ENCODE data around the gene KCNQ2.

KCNQ2 gene

DNA sequence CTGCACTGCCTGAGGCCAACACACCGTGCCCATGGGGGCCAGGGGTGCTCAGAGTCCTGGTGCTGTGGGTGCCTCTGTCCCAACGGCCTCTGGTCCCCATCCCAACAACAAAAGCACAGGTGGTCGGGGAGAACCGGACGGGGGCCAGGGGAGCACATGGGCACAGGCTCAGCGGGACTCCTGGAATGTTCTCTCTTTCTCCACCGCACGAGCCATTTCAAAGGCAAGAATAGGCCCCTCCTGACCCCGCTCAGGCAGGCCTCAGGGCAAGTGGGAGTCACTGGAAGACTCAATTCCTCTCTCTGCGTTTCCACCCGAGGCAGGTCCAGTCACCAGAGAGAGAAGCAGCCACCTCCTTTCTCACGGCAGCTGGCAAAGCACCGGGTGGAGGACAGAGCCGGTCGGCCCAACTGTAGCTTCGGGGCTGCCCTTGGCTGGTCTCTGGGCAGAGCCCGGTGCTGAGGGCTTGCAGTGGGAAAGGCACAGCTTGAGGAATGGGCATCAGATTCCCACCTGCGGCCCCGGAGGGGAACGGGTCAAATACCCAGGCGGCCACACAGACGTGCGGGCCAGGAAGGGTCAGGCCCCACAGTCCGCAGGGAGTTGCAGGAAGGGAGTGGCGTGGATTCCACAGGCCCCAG lies 55.2 kb downstream of the KCNQ2 start:
- DNase-seq (ENCODE audit: low read depth): no peak

DNA sequence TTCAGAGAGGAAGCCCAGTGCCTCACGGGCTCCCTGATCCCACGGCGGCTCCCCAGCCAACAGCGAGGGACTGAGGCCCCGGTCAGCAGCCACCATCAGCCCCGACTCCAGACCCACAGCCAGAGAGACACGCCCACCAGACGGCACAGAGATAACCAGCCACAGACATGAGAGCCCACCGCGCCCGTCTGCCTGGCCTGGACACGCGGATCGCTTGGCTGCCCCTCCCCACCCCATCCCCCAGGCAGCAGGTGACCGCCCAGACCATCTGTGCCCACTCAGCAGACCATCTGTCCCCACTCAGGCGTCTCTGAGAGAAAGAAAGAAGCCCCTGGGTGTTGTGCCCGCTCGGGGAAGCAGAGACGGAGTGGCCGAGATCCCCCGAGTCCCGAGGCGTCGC lies 55.8 kb downstream of the KCNQ2 start:
- DNase-seq (ENCODE audit: low read depth): no peak

DNA sequence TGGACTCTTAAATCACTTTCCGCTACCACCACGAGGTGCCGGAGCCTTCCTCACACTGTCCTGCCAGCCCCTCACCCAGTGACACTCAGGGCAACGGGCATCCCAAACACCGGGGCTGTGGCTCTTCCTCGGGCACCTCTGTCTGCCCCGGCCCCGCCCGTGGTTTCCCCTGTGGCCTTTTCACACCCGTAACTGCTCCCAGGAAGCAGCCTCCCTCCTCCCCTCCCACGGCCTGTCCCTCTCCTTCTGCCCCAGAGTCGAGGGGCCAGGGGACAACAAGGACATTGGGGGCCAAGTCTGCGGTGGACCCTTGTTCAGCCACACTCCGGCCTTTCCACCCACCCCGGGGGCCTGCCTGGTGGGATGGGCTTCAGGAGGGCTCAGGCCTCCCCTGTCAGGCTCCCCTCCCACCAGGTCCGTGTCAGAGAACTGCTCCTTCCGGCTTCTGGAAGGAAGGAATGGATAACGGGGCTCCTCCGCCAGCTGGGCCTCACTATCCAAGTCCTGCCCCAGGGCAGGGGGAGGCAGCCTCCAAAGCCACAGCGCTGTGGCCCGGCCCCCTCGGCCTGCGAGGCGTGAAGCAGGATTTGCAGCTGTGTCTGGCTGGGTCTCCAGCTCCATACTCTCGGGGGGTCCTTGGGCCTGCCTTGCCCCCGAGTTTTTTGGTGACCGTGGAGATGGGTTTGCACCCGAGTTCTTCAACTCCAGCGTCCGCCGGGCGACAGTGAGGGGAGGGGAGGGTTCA lies 56.6 kb downstream of the KCNQ2 start:
- DNase-seq (ENCODE audit: low read depth): no peak

DNA sequence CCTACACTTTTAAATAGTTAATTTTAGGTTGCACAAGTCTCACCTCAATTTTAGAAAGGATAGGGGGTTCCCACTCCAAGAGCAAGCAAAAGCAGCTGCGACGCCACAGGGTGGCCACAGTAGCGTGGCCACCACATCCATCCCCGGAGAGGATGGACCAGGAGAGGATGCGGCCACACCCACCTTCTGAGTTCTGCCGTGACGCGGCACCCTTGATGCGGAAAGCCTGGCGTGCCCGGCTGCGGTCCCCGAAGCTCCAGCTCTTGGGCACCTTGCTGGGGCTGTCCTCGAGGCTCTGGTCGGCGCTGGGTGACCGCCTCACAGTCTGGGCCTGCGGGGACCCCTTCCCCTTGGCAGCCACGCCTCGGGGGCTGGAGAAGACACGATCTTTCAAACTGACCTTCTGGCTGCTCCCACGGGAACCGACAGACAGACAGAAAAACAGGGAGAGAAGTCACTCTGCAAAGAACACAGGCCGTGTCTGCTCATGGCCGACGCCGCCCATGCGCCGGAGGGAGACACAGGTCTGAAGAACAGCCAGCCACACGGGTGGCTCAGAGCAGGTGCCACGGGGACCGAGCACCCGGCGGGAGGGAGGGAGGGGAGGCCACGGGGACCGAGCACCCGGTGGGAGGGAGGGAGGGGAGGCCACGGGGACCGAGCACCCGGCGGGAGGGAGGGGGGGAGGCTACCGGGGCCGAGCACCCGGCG lies 57.6 kb downstream of the KCNQ2 start:
- DNase-seq (ENCODE audit: low read depth): no peak

DNA sequence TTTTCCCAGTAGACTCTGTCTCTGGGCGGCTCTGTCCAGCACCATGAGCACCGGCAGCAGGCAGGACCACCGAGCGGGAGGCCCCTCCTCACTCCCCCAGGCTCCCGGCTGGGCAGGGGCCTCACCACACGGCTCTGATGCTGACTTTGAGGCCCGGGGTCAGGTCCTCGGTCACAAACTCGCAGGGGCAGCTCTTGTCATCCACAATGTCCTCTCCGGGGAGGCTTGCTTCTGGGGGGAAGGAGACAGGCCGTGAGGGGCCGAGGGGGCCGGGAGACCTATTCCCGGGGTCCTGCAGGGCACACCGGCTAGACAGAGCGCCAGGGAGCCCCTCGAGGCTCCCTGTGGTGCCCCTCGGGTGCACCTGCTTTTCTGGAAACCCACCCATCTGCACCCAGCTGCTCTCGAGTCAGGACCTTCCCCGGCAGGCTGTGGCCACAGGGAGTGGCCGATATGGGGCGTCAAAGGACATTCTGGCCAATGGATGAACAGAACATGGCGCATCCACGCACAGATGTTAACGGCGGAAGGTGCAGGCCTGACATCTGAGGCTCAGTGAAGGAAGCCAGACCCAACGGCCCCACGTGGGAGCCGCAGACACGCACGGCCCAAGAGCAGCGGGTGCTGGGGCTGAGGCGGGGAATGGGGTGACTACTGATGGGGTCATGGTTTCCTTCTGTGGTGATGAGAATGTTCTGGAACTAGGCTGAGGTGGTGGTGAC lies 58.3 kb downstream of the KCNQ2 start:
- no peak for DNase-seq (ENCODE audit: low read depth)

DNA sequence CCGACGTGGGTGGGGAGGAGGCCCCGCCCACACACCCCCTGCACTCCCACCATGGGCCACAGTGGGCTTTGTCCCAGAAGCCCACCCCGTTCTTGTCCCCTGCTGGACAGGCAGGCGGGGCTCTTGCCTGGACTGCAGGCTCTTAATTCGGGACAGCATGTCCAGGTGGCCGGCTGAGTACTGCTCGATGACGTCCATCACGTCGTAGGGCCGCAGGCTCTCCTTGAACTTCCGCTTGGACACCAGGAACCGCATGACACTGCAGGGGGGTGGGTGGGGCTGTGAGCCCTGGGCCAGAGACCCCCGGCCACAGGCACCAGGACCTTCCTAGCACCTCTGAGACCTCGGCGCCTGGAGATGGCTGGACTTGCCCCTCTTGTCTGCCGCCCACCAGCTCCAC lies 59.1 kb downstream of the KCNQ2 start:
- DNase-seq (ENCODE audit: low read depth): no peak

DNA sequence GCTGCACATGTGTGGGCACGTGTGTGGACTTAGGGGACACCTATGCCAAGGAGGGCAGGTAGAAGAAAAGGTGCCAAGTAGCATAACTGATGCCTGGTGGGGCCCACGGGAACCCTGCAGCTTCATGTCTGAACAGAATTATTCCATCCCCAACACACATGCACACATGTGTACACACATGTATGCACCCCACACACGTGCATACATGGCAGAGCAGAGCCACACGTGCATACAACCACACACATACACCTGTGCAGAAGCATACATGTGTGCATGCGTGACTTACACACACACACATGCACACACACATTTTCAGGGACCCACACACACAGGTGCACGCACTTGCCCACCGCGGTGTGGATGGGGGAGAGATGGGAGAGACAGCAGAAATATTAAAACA lies 59.6 kb downstream of the KCNQ2 start:
- DNase-seq (ENCODE audit: low read depth): no peak

DNA sequence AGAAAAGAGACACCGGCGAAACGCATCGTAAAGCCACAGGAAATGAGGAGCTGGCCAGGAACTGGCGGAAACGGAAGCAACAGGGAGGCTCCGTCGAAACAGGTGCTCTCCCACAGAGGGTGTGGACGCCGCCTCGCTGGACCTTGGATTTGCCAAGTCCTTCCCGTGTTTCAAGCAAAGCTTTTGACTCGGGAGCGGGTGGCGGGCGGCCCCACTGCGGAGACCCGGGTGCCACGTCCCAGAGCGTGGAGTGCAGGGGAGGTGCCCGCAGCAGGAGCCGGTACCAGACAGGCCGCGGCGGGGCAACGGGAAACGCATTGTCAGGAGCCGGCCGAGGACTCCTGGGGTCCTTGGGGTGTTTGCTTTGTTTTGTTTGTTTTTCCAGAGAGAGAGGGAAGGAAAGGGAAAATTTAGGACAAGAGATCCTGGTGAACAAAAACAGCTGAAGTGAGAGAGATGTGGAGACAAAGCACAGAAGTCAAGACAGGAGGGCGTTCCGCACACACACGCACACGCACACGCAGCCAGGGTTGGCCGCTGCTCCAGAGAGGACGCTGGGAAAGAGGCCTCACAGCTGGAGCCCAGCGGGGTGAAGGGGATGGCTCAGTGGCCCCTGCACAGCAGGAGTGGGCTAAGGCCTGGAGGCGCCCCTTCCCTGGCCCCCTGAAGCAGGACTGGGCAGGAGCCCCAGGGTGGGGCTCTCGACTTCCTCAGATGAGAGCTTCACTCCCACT lies 60.4 kb downstream of the KCNQ2 start:
- no peak for DNase-seq (ENCODE audit: low read depth)

DNA sequence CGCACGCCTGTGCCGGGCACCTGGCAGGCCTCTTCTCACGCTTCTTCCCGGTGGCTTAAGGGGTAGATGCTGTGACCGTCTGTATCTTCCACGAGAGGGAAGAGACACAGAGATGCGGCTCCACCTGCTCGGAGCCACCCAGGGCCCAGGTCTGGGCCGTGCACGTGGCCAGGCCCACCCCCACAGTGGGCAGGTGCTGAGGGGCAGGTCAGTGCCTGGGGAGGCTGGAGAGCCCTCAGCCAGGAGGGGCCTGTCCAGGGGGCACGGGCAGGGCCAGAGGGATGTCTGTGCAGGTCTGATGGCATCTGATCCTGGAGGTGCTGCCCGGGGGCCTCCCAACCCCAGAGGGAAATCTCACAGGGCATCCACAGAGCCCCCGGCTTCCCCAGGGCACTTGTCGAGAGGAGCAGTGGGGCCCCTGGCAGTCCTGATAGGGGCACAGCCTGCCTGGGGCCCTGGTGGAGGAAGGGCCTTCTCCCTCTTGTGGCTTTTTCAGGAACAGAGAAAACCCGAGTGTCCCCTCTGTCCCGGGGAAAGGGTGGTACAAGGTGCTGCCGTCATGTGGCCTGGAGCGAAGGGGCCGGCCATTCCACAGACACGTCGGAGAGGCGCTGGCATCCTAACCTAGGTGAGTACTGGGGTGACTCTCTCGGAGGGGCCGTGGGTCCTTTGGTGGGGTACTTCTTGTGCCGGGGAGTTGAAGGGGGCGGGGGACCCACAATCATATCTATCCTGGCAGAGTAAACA lies 61.1 kb downstream of the KCNQ2 start:
- DNase-seq (ENCODE audit: low read depth): no peak

DNA sequence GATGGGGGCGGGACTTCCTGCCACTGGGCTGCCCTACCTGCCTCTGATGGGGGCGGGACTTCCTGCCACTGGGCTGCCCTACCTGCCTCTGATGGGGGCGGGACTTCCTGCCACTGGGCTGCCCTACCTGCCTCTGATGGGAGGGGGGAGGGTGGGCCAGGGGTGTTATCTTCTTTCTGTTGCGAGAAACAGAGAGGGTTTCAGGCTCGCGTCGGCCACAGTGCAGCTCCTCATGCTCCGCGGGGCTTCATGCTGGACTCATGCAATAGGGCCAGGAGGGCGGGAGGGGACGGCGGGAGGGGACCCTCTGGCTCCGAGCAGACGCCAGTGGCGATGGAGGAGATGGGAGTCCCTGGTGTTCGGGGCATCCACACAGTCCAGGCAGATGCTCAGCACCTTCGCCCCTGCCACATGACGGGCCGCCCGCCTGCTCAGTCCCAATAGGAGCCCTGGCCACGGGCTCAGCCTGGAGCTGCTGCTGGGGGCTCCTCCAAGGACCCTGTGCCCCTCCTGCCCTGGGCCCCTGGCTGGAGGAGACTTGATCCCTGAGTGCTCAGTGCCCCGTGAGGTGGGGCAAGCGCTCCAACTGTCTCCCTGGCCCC lies 62.5 kb downstream of the KCNQ2 start:
- no peak for DNase-seq (ENCODE audit: low read depth)

DNA sequence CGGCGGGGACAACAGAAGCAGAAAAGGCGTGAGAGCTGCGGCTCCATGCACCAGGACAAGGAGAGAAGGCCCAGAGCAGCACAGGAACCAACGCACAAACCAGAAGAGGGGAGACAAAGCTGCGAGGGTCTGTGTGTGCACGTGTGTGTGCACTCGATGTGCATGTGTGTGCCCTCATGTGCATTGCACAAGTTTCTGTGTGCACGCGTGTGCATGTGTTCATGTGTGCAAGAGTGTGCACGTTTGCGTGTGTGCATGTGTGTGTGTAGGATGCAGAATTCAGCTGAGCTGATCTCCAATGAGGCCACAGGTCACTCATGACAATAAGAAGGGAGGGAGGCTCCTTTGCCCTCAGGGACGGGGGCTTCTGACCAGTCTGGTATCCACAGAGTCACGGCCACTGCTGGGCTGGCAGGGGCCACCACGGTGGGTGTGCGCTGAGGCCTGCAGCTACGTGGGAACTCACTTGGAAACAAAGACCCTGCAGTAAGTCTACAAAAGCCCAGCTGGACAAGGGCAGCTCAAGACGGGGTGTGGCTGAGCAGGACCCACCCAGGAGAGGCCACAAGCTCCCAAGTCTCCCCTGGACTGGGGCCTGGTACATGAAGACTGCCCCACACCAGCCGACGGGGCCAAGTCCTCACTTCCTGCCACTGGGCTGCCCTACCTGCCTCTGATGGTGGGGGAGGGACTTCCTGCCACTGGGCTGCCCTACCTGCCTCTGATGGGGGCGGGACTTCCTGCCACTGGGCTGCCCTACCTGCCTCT lies 63.2 kb downstream of the KCNQ2 start:
- DNase-seq (ENCODE audit: low read depth): no peak

DNA sequence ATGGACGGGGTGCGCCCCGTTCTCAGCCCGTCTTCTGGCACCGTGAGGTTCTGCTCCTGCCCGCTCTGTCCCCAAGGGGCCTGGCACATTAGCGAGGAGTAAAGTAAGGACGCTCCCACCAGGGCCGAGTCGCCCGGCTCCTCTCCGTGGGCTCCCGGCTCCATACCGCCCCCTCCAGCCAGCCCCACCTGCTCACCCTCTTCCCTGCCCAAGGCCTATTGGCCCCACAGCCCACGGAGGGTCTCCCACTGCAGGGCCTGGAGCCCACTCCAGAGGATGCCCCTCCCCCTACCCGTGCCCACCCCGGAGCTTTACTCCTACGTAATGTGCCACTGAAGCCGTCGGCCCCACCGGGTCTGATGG lies 63.8 kb downstream of the KCNQ2 start:
- DNase-seq (ENCODE audit: low read depth): no peak

DNA sequence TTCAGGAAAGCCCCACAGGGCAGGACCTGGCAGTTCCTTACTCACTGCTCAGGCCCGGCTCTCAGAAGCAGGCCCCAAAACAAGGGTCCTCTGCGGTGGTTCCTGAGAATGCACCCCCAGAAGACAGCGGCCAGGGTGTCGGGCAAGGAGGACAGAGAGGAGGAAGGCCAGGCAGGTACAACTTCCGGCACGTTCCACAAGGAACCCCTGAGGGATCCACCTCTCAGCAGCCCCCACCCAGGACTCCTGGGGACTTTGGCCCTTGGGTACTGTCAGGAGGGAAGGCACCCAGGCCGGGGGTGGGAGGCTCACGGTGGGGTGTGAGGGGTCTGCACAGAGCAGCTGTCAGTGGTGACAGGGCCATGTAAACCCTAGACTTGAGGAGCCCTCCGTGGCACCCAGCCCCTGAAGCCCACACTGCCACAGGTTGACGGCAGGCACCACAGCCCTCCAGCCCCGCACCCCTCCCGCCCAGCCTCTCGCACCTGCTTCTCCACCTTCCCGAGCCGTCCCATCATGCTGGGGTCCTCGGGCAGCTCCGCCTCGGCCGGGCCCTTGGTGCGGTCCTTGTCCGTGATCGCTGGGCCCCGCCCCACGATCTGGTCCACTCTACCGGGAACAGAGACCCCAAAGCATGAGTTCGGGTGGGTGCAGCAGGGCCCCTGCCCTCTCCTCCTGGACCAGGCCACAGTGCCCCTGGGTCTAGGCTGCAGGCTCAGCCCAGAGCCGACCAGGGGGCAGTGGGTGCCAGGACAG lies 64.3 kb downstream of the KCNQ2 start:
- no peak for DNase-seq (ENCODE audit: low read depth)

DNA sequence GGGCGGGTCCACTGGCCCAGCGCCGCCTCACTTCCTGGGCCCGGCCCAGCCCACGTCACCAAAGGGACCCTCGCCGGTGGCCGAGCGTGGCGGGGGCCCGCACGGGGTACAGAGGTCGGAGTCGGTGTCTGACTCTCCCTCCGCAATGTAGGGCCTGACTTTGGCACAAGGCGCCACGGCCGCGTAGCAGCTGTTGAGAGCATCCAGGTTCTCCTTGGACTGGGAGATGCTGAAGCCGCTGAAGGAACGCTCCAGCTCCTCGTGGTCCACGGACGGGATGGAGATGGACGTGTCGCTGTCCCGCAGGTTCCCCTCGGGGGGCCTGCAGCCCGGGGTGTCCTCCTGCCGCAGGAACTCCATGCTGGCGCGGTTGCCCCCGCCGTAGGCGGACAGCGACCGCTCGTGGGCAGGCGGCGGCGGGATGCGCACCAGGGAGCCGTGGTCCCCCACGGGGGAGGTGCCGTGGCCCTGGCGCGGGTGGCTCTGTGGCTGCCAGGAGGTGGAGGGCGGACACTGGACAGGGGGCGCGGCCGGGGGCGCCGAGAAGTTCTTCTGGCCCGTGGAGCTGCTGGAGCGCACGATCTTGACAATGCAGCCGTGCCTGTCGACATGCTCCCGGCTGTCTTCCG lies 65.7 kb downstream of the KCNQ2 start:
- DNase-seq (ENCODE audit: low read depth): no peak

DNA sequence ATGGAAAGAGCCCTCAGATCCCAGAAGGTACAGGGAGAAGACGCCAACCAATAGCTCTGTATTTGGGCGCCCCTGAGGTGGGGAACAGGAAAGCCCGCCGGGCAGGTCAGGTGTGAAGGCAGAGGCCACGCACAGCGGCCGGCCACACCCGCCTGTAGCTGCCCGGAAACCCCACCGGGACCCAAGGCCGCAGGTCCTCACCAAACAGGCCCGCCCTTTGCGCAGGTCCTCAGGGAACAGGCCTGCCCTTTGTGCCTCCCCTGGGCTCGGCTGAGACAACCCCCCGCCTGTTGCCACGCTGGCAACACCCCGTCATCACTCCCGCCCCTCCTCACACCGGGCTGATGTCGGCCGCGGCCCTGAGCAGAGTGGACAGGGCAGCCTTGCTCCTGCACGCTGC lies 66.4 kb downstream of the KCNQ2 start:
- DNase-seq (ENCODE audit: low read depth): no peak

DNA sequence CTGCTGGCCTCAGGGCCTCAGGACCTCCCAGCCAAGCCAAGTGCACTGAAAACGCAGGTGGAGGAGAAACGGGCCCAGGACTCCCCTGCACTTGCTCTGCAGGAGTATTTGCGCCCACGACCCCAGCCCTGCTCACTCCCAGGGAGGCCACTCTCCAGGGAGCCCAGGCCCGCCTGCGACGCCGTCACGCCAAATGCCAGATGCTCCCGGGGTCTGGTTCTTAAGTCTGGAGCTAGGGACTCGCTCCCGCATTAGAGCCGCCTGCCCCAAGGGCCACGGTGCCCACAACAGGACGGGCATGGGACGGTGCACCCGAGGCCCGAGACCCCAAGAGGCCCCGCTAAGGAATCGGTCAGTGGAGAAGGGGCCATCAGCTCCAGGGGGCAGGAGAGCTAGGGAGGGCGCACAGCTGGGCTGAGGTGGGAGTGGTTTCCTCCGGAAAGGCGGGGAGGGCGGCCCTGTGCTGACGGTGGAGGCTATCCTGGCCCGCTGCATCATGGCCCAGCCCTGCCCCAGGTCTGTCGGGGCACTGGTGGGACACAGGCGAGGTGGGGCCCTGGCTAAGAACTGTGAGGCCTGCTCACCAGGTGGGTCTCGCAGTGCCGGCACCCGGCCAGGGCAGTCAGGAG lies 67.2 kb downstream of the KCNQ2 start:
- DNase-seq (ENCODE audit: low read depth): no peak

DNA sequence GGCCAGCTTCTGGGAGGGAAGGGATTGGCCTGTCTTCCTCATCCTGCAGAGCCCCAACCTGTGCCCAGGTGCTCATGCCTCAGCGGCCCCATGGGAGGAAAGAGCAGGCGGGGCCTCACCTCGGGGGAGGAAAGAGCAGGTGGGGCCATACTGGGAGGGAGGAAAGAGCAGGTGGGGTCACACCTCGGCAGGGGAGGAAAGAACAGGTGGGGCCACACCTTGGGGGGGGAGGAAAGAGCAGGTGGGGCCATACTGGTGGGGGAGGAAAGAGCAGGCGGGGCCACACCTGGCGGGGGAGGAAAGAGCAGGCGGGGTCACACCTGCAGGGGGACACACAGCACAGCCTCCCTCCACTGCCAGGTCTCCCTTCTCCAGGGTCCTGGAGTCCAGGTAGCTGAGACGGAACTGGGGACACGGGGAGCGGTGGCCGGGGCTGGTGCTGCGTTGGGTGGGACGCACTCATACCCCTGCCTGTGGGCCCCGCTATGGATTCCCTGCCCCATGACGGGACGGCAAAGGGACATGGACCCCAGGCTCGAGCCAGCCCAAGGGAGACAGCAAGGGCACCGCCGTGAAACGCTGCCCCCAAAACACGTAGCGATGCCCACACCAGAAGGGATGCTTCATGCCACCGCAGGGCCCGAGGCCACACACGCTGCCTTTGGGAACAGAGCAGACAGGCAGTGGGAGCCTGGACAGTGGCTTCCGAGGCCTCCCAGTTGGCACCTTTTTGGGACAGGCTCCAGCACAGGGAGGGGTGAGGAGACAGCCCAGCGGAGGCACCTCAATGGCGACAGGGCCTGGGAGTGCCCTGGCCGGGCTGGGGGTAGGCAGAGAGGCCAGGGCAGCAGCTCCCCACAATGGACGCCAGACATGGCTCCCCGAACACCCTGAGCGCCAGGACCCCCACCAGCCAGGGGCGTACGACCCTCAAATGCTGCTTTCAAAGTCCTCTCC lies 68.0 kb downstream of the KCNQ2 start:
- DNase-seq (ENCODE audit: low read depth): no peak

Measured in stimulated activated CD8-positive, alpha-beta memory T cell treated with anti-CD3 and anti-CD28 coated beads, Interleukin-7, amount 100 ng/mL, for 24 hours (primary cell).